Measurements from ENCODE around the gene PKM. TPM values are rescaled to one million over a fixed set of nuclear protein-coding genes. Genes with fewer than 3 reads are reported as not detected.
"Not testable (repeated sequence)": the region's sequence is repeated elsewhere in the genome, so short reads cannot be mapped to it uniquely, and the experiment has no call there.

PKM gene
- polyA plus RNA-seq, 4 donors = 599 to 668 (median 642) TPM

GRCh38 chr15:72179950-72180581, 50.9 kb downstream of the PKM start:
- DNase-seq (ENCODE audit: low read depth in 4 of 4, low spot score in 3 of 4) = no peak

- no peak for DNase-seq (ENCODE audit: low read depth in 4 of 4, low spot score in 3 of 4)
Observed at GRCh38 chr15:72178976-72179585, 51.9 kb downstream of the PKM start.

DNA sequence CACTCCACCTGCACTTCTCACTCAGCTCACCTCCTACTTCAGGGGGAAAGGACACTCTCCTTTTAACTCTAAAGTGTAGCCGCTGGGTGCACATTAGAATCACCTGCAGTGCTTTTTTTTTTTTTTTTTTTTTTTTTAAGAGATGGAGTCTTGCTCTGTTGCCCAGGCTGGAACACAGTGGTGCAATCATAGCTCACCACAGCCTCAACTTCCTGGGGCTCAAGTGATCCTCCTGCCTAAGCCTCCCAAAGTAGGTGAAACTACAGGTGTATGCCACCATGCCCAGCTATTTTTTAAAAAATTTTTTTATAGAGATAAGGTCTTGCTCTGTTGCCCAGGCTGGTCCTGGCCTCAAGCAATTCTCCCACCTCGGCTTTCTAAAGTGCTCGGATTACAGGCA, 54.2 kb downstream of the PKM start:
- DNase-seq (ENCODE audit: low read depth in 4 of 4, low spot score in 3 of 4) = no peak

DNA sequence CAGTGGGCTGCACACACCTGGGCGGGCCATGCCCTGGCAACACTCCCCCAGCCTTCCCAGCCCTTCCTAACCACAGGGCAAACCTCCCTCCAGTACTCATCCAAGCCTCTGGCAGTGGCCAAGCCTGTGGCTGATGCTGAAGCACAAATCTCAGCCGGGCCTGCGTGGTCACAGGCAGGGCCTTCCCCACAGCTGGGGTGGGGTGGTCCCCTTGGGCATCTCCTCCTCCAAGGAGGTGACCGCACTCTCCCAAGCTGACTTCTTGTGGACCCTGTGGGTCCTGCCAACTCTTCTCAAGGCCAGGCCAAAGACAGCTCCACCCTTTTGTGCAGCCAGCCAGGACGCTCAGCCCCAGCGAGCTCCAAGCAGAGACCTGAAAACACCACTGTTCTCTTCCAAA, 54.8 kb downstream of the PKM start:
- DNase-seq (ENCODE audit: low read depth in 4 of 4, low spot score in 3 of 4) = no peak

DNA sequence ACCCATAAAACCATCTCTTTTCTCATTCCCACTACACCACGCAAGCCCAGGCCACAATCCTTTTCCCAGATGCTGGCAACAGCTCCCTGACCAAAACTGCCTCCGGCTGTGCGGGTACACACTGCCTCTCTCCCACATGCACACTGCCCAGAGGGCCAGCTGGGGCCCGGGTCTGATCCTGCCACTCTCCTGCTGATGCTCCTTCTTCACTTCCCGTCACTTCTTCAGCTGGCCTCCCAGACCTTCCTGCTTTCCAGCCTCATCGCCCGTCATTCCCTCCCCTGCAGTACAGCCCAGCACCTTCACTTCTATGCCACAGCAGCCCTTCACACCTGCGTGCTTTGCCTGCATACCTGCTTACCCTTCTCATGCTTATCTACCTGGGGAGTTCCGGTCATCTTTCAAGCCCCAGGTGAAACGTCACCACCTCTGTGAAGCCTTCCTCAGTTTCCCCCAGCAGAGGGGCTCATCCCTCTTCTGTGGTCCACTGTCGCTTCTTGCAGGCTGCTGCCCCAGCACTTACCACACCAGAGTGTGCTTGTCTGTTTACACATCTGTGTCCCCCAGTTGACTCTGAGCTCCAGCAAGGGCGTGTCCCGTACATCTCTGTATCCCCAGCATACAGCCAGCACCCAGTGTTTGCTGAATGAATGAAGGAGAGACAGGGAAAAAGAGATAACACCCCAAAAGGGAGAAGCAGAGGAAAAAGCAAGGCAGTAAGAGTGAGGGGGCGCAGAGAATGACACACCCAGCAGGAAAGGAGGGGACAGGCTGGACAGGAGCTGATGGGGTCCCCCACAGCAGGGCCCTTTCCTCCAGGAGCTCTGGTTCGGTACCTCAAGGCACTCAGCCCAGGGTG, 55.6 kb downstream of the PKM start:
- no peak for DNase-seq (ENCODE audit: low read depth in 4 of 4, low spot score in 3 of 4)

- DNase-seq (ENCODE audit: low read depth in 4 of 4, low spot score in 3 of 4) = no peak
Observed at GRCh38 chr15:72174551-72175165, 56.3 kb downstream of the PKM start.

GRCh38 chr15:72173864-72174550, 57.0 kb downstream of the PKM start:
- no peak for DNase-seq (ENCODE audit: low read depth in 4 of 4, low spot score in 3 of 4)

GRCh38 chr15:72173401-72173800, 57.6 kb downstream of the PKM start:
- DNase-seq (ENCODE audit: low read depth in 4 of 4, low spot score in 3 of 4) = no peak

- no peak for DNase-seq (ENCODE audit: low read depth in 4 of 4, low spot score in 3 of 4)
Observed at GRCh38 chr15:72172796-72173195, 58.2 kb downstream of the PKM start.

DNA sequence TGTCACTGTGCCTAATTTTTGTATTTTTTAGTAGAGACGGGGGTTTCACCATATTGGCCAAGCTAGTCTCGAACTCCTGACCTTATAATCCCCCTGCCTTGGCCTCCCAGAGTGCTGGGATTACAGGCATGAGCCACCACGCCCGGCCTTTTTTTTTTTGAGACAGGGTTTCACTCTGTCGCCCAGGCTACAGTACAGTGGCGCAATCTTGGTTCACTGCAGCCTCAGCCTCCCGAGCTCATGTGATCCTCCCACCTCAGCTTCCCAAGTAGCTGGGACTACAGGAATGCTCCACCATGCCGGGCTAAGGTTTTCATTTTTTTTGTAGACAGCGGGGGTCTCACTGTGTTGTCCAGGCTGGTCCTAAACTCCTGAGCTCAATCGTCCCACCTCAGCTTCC, 59.0 kb downstream of the PKM start:
- not testable (repeated sequence) for DNase-seq (ENCODE audit: low read depth in 4 of 4, low spot score in 3 of 4)

DNA sequence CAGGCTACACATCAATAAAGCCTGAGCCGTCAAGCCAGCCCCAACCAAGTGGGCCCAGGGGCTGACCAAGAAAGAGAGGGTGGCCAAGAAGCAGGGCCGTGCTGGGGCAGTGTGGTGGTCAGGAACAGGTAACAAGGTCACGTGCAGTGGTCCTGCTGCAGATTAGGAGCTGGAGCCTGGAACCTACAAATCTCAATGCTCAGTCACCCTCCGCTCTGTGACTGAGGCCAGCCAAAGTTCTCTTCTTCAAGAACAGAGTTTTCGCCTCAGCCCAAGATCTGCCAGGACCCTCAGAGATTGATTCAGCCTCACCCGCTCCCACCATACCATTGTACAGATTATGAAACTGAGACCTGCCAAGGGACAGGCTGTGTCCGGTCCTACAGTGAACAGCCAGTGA, 60.3 kb downstream of the PKM start:
- no peak for DNase-seq (ENCODE audit: low read depth in 4 of 4, low spot score in 3 of 4)

DNA sequence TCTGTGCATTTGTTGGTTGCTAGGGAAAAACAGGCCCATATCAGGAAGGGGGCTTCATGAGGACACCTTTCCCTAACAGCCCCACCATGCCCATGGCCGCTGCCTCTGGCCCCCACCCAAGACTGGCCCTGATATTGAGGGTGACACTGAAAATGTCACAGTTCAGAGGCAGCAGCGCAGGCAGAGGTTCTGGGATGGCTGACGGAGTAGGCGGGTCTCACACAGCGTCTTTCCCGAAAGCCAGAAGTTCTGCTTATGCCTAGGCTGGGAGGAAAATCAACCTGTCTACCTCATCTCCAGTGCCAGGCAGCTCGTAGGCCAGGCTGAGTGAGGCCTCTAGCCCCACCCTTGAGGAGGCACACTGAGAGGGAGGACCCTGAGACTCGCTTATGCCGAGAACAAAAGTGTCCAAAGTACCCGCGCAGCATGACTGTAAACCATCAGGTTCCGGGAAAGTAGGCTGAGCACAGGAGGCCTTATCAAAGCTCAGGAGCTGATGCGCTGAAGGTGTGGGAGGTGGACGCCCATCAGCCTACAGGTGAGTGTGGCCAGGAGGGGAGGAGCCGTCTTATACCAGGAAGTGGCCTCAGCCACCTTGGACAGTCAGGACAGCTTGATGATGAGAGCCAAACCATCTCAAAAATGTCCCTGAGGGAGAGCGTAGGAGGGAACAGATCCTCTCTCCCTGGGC, 60.9 kb downstream of the PKM start:
- DNase-seq (ENCODE audit: low read depth in 4 of 4, low spot score in 3 of 4) = no peak

GRCh38 chr15:72169236-72169920, 61.6 kb downstream of the PKM start:
- DNase-seq (ENCODE audit: low read depth in 4 of 4, low spot score in 3 of 4) = no peak

- DNase-seq (ENCODE audit: low read depth in 4 of 4, low spot score in 3 of 4) = no peak
Observed at GRCh38 chr15:72168808-72169190, 62.2 kb downstream of the PKM start.

DNA sequence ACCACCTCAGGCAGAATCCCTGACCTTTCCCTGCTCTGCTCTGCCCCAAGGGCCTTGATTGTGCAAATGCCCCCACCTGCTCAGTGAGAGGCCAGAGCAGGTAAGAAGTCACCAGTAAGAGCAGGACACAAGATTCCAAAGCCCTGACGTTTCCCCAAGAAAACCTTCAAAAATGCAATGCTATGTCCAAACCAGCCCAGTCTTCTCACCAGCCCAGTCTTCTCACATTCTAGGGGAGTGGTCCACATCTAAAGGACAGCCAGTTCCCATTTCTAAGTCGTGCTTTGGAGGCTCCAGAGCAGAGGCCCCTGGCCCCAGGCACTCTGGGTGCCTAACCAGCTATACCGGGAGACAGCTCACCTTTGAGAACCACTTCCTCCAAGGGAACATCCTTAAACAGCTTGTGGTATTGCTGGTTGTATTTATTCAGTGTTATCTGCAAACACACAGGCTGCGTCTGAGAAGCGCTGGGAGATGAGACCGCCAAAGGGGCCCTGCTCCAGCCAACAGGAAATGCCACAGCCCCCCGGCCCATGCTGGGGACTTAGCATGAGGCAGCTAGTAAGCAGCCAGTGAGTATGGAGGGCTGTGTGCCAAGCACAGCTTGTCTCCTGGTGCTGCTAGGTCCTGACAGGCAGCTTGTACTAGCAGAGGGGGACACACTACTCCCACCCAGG, 62.7 kb downstream of the PKM start:
- DNase-seq (ENCODE audit: low read depth in 4 of 4, low spot score in 3 of 4) = no peak

DNA sequence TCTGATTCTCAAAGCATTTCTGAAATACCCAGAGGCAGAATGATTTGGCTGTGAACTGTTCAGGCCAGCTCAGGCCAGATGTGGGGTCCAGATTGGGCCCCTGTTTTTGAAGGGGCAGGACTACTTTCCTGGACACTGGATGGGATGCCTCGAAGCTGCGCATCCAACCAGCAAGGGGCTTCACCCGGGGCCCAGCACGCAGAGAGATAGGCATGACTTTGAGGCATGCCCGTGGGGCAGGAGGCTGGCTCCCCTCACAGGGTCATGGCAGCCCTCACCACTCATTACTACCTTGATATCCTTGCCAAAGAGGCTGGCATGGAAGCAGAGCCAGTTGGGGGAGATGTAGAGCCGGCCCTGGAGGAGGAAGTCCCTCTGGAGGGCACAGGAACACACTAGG, 63.5 kb downstream of the PKM start:
- DNase-seq (ENCODE audit: low read depth in 4 of 4, low spot score in 3 of 4) = no peak

DNA sequence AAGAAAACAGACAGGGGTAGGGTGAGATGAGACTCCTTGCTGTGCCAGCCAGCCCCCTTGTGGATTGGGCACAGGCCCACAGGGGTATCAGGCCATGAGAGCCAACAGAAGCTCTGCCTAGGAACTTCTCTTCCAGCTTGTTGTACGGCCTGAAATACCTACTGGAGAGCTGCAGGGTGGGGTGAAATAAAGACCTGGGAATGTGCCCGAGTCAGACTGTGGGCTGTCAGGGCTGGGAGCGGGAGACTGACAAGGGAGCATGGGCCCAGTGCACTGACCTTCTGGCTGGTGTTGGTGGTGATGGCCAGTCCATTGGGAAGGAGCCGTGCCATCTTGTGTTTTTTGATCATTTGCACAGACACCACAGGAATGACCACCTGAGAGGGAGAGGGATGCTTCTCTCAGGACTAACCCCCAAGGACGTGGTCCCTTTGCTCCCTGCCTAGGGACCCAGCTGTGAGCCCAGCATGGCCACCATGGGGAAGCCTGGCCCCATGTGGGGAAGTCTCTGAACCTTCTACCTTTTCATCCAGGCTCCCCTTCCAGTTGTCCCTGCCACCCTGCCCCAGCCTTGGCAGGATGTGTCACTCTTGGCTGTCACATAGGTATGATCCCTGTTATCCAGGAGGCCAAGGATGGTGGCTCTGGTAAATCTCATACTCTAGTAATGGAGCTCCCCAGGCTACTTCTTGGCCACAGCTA, 64.1 kb downstream of the PKM start:
- no peak for DNase-seq (ENCODE audit: low read depth in 4 of 4, low spot score in 3 of 4)

- no peak for DNase-seq (ENCODE audit: low read depth in 4 of 4, low spot score in 3 of 4)
Observed at GRCh38 chr15:72163719-72164118, 67.3 kb downstream of the PKM start.
